Thyroid gland (tissue), 4 donors: Measurements from ENCODE around the gene KLF3. TPM values are rescaled to one million over a fixed set of nuclear protein-coding genes. Genes with fewer than 3 reads are reported as not detected.

ENCODE experiments used
- DNase-seq, 2 donors: peaks; one replicate each; pipeline ENCODE4 v3.0.0-alpha.2; 2019
- H3K27ac ChIP-seq, 3 donors: fragments of 200-600 bp; sonication (generic); 1 replicate in 2 of 3; 2 replicates in 1 of 3; pipeline ENCODE4 v1.5.1; 2016 to 2019; ENCODE audit warnings: mild to moderate bottlenecking in 1 of 3, moderate library complexity in 1 of 3
- H3K27me3 ChIP-seq: fragments of 200-600 bp; sonication (generic); one replicate; pipeline ENCODE4 v1.5.1; 2019
- H3K36me3 ChIP-seq, 2 donors: fragments of 200-600 bp; sonication (generic); one replicate each; pipeline ENCODE4 v1.5.1; 2016 to 2019
- H3K4me1 ChIP-seq, 2 donors: fragments of 200-600 bp; sonication (generic); one replicate each; pipeline ENCODE4 v1.5.1; 2017 to 2019
- H3K4me3 ChIP-seq, 3 donors: fragments of 200-600 bp; sonication (generic); replicated peaks in 1 of 3; 1 replicate in 2 of 3; 2 replicates in 1 of 3; pipeline ENCODE4 v1.5.1; 2016; ENCODE audit warnings: mild to moderate bottlenecking in 1 of 3
- H3K9me3 ChIP-seq: fragments of 200-600 bp; sonication (generic); one replicate; pipeline ENCODE4 v1.5.1; 2017
- POLR2A ChIP-seq, 2 donors: fragments of 450-650 bp; IDR thresholded peaks; one replicate each; pipeline ENCODE4 v1.6.1; 2017; ENCODE audit warnings: antibody characterized with exemption in 2 of 2, mild to moderate bottlenecking in 2 of 2, moderate library complexity in 1 of 2
- WGBS, 2 donors: methylation state at CpG; one replicate each; pipeline ENCODE4 v1.1.5; 2017; 5-methylcytosine and 5-hydroxymethylcytosine counted together
- intact Hi-C: fragments of 100-400 bp; cut with DNase I; formaldehyde crosslinking; loops from one replicate; pipeline ENCODE4 v1.15.1; 2023
- total RNA-seq, 4 donors: library from RNA; depleted of rRNA; stranded (reverse); fragments of >200 nt; gene quantifications; one replicate each; pipeline ENCODE4 v1.2.3, GENCODE V29; 2016
- TF ChIP-seq, protein P1 (sequence below), 6 experiments: fragments of 200-600 bp in 3 of 6; fragments of 450-650 bp in 3 of 6; sonication (generic) in 3 of 6; IDR thresholded peaks; one replicate each; pipeline ENCODE4 v1.5.1; 2016 to 2019; ENCODE audit warnings: antibody characterized with exemption in 6 of 6, mild to moderate bottlenecking in 2 of 6, inconsistent platforms in 1 of 6, moderate library complexity in 1 of 6

Gene KLF3
- total RNA-seq, 4 donors from 2014 or later = 60.4 to 71.2 (median 64.8) TPM

DNA sequence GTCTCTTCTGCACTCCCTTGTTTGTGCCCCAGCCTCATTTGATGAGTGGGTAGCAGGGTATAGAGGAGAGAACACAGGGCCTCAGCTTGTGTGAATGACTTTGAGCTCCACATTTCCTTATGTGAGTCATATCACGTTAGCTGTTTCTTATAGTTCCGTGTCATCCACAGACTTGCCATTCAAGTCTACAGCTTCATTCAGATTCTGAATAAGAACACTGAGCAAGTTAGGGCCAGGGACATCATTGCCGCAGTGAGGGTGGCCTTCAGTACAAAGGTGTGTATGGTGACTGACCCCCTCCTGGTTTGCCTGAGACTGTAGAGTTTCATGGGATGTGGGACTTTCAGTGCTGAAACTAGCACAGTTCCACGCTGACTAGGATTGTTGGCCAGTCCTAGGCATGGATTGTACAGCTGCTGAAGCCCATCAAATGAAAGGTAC is 23.6 kb downstream of the KLF3 start:
- TF ChIP-seq POLR2A (IDR thresholded peaks at IDR 0.05) = no peak
- TF ChIP-seq, protein P1, sequence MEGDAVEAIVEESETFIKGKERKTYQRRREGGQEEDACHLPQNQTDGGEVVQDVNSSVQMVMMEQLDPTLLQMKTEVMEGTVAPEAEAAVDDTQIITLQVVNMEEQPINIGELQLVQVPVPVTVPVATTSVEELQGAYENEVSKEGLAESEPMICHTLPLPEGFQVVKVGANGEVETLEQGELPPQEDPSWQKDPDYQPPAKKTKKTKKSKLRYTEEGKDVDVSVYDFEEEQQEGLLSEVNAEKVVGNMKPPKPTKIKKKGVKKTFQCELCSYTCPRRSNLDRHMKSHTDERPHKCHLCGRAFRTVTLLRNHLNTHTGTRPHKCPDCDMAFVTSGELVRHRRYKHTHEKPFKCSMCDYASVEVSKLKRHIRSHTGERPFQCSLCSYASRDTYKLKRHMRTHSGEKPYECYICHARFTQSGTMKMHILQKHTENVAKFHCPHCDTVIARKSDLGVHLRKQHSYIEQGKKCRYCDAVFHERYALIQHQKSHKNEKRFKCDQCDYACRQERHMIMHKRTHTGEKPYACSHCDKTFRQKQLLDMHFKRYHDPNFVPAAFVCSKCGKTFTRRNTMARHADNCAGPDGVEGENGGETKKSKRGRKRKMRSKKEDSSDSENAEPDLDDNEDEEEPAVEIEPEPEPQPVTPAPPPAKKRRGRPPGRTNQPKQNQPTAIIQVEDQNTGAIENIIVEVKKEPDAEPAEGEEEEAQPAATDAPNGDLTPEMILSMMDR (IDR thresholded peaks at IDR 0.05) = no peak
- Histone ChIP-seq H3K4me1 (peaks cover 10 to 29% of the 10 kb centered on the region in 2 donors), H3K36me3 (peaks cover 37 to 42% of the 10 kb centered on the region in 2 donors), H3K27ac (no peak overlapping the region), H3K27me3 (no peaks in the 10 kb centered on the region), H3K9me3 (no peaks in the 10 kb centered on the region), H3K4me3 (no peak overlapping the region)
- intact Hi-C loops = no loop called here
- DNase-seq = no peak
- 85 to 86% methylated on average over 4 of the region's 4 CpGs for WGBS, 2 donors

DNA sequence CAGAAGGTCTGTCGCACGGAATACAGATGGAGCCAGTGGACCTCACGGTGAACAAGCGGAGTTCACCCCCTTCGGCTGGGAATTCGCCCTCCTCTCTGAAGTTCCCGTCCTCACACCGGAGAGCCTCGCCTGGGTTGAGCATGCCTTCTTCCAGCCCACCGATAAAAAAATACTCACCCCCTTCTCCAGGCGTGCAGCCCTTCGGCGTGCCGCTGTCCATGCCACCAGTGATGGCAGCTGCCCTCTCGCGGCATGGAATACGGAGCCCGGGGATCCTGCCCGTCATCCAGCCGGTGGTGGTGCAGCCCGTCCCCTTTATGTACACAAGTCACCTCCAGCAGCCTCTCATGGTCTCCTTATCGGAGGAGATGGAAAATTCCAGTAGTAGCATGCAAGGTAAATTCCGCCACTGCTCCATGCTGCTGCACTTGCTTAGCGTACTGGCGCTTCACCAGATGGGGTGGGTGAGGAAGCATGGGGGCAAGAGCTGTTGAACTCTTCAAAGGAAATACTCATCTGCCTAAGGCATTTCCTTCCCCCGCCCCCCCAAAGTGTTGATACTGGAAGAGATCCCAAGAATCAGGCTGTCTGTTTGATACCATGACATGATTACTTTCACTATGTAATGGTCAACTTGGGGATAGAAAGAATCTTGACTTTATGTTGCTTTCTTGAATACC is 24.8 kb downstream of the KLF3 start:
- Histone ChIP-seq H3K9me3 (no peaks in the 10 kb centered on the region), H3K4me3 (no peak overlapping the region), H3K4me1 (peaks cover 10 to 21% of the 10 kb centered on the region in 2 donors), H3K36me3 (peaks cover 37 to 46% of the 10 kb centered on the region in 2 donors), H3K27me3 (no peaks in the 10 kb centered on the region), H3K27ac (no peak overlapping the region)
- no peak for TF ChIP-seq POLR2A (IDR thresholded peaks at IDR 0.05)
- TF ChIP-seq, protein P1 (IDR thresholded peaks at IDR 0.05) = no peak
- intact Hi-C loops = no loop called here
- WGBS, 2 donors = 96% methylated on average over 26 of the region's 26 CpGs
- DNase-seq = peak in 1 of 2 donors; percentile 18

DNA sequence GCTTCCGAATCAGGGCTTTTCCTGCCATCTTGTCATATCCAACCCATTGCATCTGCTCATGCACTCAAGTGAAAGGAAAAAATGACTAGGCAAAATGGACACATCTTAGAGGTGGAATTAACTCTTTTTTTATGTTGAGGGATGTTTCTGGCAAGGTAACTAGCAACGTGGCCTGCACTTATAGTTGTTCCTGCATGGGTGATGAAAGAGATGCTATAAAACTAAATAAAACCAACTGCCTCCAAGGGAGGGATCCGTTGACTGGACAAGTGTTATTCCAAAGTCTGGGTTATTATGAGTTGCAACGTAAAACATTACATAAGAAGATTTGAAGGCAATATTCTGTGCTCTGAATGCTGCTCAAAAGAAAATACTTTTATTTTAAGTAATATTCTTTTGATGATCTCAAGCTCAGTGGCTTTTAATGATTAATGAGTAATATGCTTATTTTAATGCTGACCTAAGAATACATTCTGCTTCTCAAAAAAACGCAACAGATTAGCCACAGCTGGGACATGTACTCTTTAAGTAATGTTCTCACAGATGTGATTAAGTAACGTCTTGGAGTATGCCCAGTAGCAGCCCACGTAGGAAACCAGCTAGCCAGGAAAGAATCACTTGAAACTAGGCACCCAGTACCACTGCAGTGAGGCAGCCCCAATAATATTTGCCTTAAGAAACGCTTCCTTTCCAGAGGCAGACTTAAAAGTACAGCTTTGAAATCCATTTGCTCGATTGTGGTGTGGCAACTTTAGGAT is 27.4 kb downstream of the KLF3 start:
- no peaks in the 10 kb centered on the region for H3K27me3 ChIP-seq
- intact Hi-C loops = no loop called here
- DNase-seq = no peak
- H3K36me3 ChIP-seq = peaks cover 53 to 70% of the 10 kb centered on the region in 2 donors
- TF ChIP-seq, protein P1 (IDR thresholded peaks at IDR 0.05) = no peak
- no peak for TF ChIP-seq POLR2A (IDR thresholded peaks at IDR 0.05)
- H3K27ac ChIP-seq = no peak overlapping the region
- H3K9me3 ChIP-seq = no peaks in the 10 kb centered on the region
- peaks cover 0 to 6% of the 10 kb centered on the region in 2 donors for H3K4me1 ChIP-seq
- H3K4me3 ChIP-seq = no peak overlapping the region
- 68 to 76% methylated on average over 9 of the region's 9 CpGs for WGBS, 2 donors

DNA sequence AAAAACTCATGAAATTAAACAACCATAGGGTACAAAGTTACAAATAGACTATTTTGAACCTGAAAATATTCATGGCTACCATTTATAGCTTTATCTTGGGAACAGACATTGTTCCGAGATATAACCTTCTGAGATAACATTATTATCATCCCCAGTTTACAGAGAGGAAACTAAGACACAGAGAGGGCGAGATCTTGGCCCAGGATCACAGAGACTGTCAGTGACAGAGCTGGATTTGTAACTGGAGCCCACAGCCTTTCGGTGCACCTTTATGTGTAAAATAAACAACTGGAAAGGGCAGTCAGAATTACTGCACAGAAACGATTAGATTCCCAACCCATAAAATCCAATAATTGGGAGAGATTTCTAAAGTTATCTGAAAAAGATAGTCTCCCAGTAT is 28.4 kb downstream of the KLF3 start:
- DNase-seq = no peak
- WGBS, 2 donors = 65 to 66% methylated on average over 4 of the region's 4 CpGs
- Histone ChIP-seq H3K4me1 (no peaks in the 10 kb centered on the region), H3K27ac (no peak overlapping the region), H3K36me3 (peaks cover 53 to 79% of the 10 kb centered on the region in 2 donors), H3K4me3 (no peak overlapping the region), H3K9me3 (no peaks in the 10 kb centered on the region), H3K27me3 (no peaks in the 10 kb centered on the region)
- intact Hi-C loops = no loop called here
- TF ChIP-seq, protein P1 (IDR thresholded peaks at IDR 0.05) = no peak
- TF ChIP-seq POLR2A (IDR thresholded peaks at IDR 0.05) = no peak

DNA sequence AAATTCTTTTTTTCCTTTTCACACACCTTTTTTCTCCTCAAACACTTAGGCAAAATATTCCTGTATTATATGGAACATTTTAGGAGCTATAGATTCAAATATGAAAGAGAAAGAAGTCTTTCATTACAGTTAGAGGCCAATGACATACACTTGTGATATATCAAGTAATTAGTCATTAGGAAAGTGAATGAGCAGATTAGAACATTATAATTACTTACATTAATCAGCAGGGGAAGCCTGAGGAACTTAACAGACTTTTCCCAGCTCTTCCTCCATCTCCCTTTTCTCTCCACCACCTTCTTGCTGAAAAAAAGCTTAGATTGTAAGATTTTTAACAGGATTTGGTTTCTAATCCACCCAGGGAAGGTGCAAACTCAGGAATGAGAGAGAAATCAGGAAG is 29.6 kb downstream of the KLF3 start:
- H3K27ac ChIP-seq = no peak overlapping the region
- no peak for TF ChIP-seq POLR2A (IDR thresholded peaks at IDR 0.05)
- TF ChIP-seq, protein P1 (IDR thresholded peaks at IDR 0.05) = no peak
- no peaks in the 10 kb centered on the region for H3K4me1 ChIP-seq
- no peak overlapping the region for H3K4me3 ChIP-seq
- no peaks in the 10 kb centered on the region for H3K9me3 ChIP-seq
- H3K36me3 ChIP-seq = peaks cover 60 to 84% of the 10 kb centered on the region in 2 donors
- intact Hi-C loops = no loop called here
- DNase-seq = no peak
- H3K27me3 ChIP-seq = no peaks in the 10 kb centered on the region
